GM12874 (cell line): ENCODE results near the gene ITIH2.

ENCODE experiments used
- CTCF ChIP-seq: IDR thresholded peaks from 2 replicates; pipeline ENCODE4 v1.5.1; 2011; ENCODE audit warnings: low read depth, mild to moderate bottlenecking, control low read depth, low read length, moderate library complexity; ENCODE audit not compliant: insufficient read depth

ITIH2 gene

GRCh38 chr10:7773845-7774801 lies 71.0 kb downstream of the ITIH2 start:
- no peak for TF ChIP-seq CTCF

GRCh38 chr10:7776777-7777176 lies 73.7 kb downstream of the ITIH2 start:
- no peak for TF ChIP-seq CTCF

- TF ChIP-seq CTCF = no peak
Observed at GRCh38 chr10:7786430-7786829, 83.3 kb downstream of the ITIH2 start.

GRCh38 chr10:7787150-7787856 lies 84.2 kb downstream of the ITIH2 start:
- TF ChIP-seq CTCF = no peak

GRCh38 chr10:7787857-7788638 lies 84.9 kb downstream of the ITIH2 start, which contains the start of the genes ATP5F1C and KIN:
TSS of gene ATP5F1C (plus strand) at chr10:7788177. CDS start at chr10:7788208, 31 bp downstream.
TSS of gene KIN (minus strand) at chr10:7787993. CDS start at chr10:7787933, 60 bp downstream.
- no peak for TF ChIP-seq CTCF

- TF ChIP-seq CTCF = no peak
Observed at GRCh38 chr10:7788639-7789286, 85.6 kb downstream of the ITIH2 start.
